CD8-positive, alpha-beta memory T cell (primary cell): Measurements from ENCODE around the gene PREX1. TPM values are rescaled to one million over a fixed set of nuclear protein-coding genes. Genes with fewer than 3 reads are reported as not detected.

Experiments
- CTCF ChIA-PET: fragments of 350-600 bp; sonication (Branson Sonifier 250); formaldehyde crosslinking; loops from one replicate; lab custom pipeline; 2021; ENCODE audit warnings: antibody characterized with exemption; lab: Charles Lee
- POLR2A ChIA-PET: fragments of 350-600 bp; sonication (Branson Sonifier 250); formaldehyde crosslinking; loops from one replicate; lab custom pipeline; 2021; ENCODE audit warnings: antibody characterized with exemption; lab: Charles Lee
- DNase-seq, 5 donors: peaks; one replicate each; pipeline versions ENCODE4 v3.0.0 to v3.0.0-alpha.2; 2020 to 2022; ENCODE audit warnings: mixed read lengths in 1 of 5
- H3K27ac ChIP-seq: one replicate; pipeline ENCODE4 v1.7.0; 2013; ENCODE audit warnings: low read depth, mild to moderate bottlenecking, low read length, moderate library complexity
- H3K27me3 ChIP-seq: 2 replicates; pipeline ENCODE4 v1.7.0; 2013; ENCODE audit warnings: low read length, mild to moderate bottlenecking; ENCODE audit not compliant: insufficient read depth, poor library complexity, severe bottlenecking
- H3K36me3 ChIP-seq: 2 replicates; pipeline ENCODE4 v1.7.0; 2013; ENCODE audit warnings: mild to moderate bottlenecking, low read length, moderate library complexity; ENCODE audit not compliant: insufficient read depth
- H3K4me1 ChIP-seq: 2 replicates; pipeline ENCODE4 v1.7.0; 2013; ENCODE audit warnings: mild to moderate bottlenecking, low read length, moderate library complexity; ENCODE audit not compliant: insufficient read depth
- H3K4me3 ChIP-seq: 2 replicates; pipeline ENCODE4 v1.7.0; 2013; ENCODE audit warnings: mild to moderate bottlenecking, low read length
- H3K9me3 ChIP-seq: 2 replicates; pipeline ENCODE4 v1.7.0; 2013; ENCODE audit warnings: mild to moderate bottlenecking, low read length
- H3K27ac Mint-ChIP-seq, 8 donors: one replicate each; pipeline ENCODE4 v1.8.0; 2020 to 2021; ENCODE audit warnings: mixed read lengths in 8 of 8, mild to moderate bottlenecking in 6 of 8, inconsistent platforms in 3 of 8, moderate library complexity in 3 of 8
- H3K27me3 Mint-ChIP-seq, 2 donors: one replicate each; pipeline ENCODE4 v1.8.0; 2020 to 2021; ENCODE audit warnings: mixed read lengths in 2 of 2, mild to moderate bottlenecking in 1 of 2, moderate library complexity in 1 of 2
- H3K36me3 Mint-ChIP-seq, 3 donors: one replicate each; pipeline ENCODE4 v1.8.0; 2020 to 2021; ENCODE audit warnings: mixed read lengths in 3 of 3, inconsistent platforms in 1 of 3, mild to moderate bottlenecking in 1 of 3
- H3K4me1 Mint-ChIP-seq, 3 donors: one replicate each; pipeline ENCODE4 v1.8.0; 2020 to 2021; ENCODE audit warnings: mixed read lengths in 3 of 3, inconsistent platforms in 1 of 3, mild to moderate bottlenecking in 1 of 3
- H3K4me3 Mint-ChIP-seq, 7 donors: one replicate each; pipeline ENCODE4 v1.8.0; 2020 to 2021; ENCODE audit warnings: mixed read lengths in 7 of 7, mild to moderate bottlenecking in 6 of 7, moderate library complexity in 4 of 7, inconsistent platforms in 2 of 7
- H3K9me3 Mint-ChIP-seq, 5 donors: one replicate each; pipeline ENCODE4 v1.8.0; 2020 to 2022; ENCODE audit warnings: mixed read lengths in 5 of 5, mild to moderate bottlenecking in 3 of 5, moderate library complexity in 2 of 5, inconsistent platforms in 1 of 5
- polyA plus RNA-seq: library from polyadenylated mRNA; unstranded; fragments of 300-500 nt; fragmentation: Illumina TruSeq; gene quantifications from one replicate; pipeline ENCODE4 v1.2.3, GENCODE V29; 2021
- total RNA-seq, 2 experiments: library from RNA; stranded (reverse); gene quantifications; one replicate each; pipeline ENCODE4 v1.2.3, GENCODE V29; 2021

The PREX1 gene
- total and polyA plus RNA-seq, 3 experiments from 2014 or later = 89.5 to 90.5 (median 90.0) TPM

DNA sequence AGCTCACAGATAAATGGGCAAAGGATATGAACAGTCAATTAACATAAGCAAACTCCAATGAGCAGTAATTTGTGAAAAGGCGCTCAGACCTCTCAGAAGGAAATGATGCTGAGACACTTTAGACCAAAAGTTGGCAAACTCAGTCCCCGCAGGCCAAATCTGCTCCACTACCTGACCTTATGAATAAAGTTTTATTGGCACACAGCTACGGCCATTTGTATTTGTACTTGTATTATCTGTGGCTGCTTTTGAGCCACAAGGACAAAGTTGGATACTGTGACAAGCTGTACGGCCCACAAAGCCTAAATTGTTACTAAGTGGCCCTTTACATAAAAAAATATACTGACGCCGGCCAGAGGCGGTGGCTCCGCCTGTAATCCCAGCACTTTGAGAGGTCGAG lies 167.0 kb downstream of the PREX1 start:
- no peak overlapping the region for H3K4me3 ChIP-seq
- Mint-ChIP-seq H3K27ac (peak overlapping the region in 1 of 8 donors; percentile 41), H3K4me3 (no peak overlapping the region), H3K27me3 (peaks cover 0 to 3% of the 10 kb centered on the region in 2 donors), H3K9me3 (peaks cover 0 to 3% (median 0%) of the 10 kb centered on the region in 5 donors), H3K36me3 (peaks cover 22 to 91% (median 28%) of the 10 kb centered on the region in 3 donors), H3K4me1 (peaks cover 13 to 30% (median 15%) of the 10 kb centered on the region in 3 donors)
- no peaks in the 10 kb centered on the region for H3K9me3 ChIP-seq
- CTCF ChIA-PET = interaction anchor here (10.3 kb wide), 1 partner anchor 248 kb away, joined by 156 read pairs; no protein-coding TSS in a partner anchor
- no peak for DNase-seq
- H3K36me3 ChIP-seq = peaks cover 21% of the 10 kb centered on the region
- H3K27ac ChIP-seq = no peak overlapping the region
- no peaks in the 10 kb centered on the region for H3K4me1 ChIP-seq
- POLR2A ChIA-PET = no interaction called here
- H3K27me3 ChIP-seq = no peaks in the 10 kb centered on the region

DNA sequence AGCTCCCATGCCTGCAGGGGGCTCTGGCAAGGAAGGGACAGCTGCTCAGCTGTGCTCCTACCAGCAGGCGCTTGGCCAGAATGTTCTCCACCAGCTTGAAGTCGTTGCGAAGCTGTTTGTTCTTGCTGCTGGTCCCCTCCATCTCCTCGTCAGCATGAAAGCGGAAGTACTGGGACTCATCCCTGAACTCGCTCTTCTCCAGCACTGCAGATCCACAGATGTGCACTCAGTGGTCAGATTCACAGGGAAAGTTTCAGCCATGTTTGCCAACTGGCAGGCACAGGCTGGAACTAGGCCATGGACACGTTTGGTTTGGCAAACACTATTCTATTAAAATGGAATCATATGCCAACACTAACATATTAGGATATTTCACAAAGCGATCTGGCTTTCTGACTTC lies 167.9 kb downstream of the PREX1 start:
- no peak overlapping the region for H3K4me3 ChIP-seq
- peaks cover 13 to 30% (median 15%) of the 10 kb centered on the region in 3 donors for H3K4me1 Mint-ChIP-seq
- no peaks in the 10 kb centered on the region for H3K27me3 ChIP-seq
- no peaks in the 10 kb centered on the region for H3K4me1 ChIP-seq
- H3K27ac Mint-ChIP-seq = peak overlapping the region in 6 of 8 donors; percentile 26 to 88 (median 43)
- POLR2A ChIA-PET = no interaction called here
- H3K27me3 Mint-ChIP-seq = peaks cover 0 to 3% of the 10 kb centered on the region in 2 donors
- H3K27ac ChIP-seq = no peak overlapping the region
- peaks cover 22 to 92% (median 32%) of the 10 kb centered on the region in 3 donors for H3K36me3 Mint-ChIP-seq
- DNase-seq = no peak
- H3K9me3 Mint-ChIP-seq = peaks cover 0 to 3% (median 0%) of the 10 kb centered on the region in 5 donors
- no peak overlapping the region for H3K4me3 Mint-ChIP-seq
- no peaks in the 10 kb centered on the region for H3K9me3 ChIP-seq
- CTCF ChIA-PET = interaction anchor here (10.3 kb wide), 1 partner anchor 249 kb away, joined by 156 read pairs; no protein-coding TSS in a partner anchor
- H3K36me3 ChIP-seq = peaks cover 26% of the 10 kb centered on the region

DNA sequence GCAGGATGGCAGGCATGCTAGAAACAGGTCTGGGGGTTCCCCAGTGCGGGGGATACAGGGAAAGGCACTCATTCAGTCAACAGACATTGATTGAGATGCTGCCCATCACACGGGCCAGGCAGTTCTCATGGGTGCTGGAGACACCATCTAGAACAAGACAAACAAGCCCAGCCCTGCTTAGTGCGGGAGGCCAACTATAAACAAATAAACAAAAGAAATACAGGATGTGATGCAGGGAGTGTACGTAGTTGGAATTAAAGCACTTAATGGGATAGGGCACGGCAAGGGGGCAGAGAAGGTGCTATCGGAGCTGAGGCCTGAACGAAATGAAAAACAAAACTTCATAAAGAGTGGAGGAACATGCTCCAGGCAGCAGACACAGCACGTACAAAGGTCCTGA lies 169.3 kb downstream of the PREX1 start:
- CTCF ChIA-PET = interaction anchor here (1.2 to 10.3 kb wide), 10 partner anchors 8 to 250 kb away, joined by 3 to 156 read pairs (median 6); no protein-coding TSS in a partner anchor
- H3K4me3 ChIP-seq = no peak overlapping the region
- H3K27me3 ChIP-seq = no peaks in the 10 kb centered on the region
- no peak overlapping the region for H3K27ac ChIP-seq
- no peak for DNase-seq
- Mint-ChIP-seq H3K27ac (peak overlapping the region; percentile 1 to 82 (median 28)), H3K4me1 (peaks cover 10 to 30% (median 13%) of the 10 kb centered on the region in 3 donors), H3K36me3 (peaks cover 22 to 96% (median 27%) of the 10 kb centered on the region in 3 donors), H3K9me3 (peaks cover 0 to 3% (median 0%) of the 10 kb centered on the region in 5 donors), H3K4me3 (no peak overlapping the region), H3K27me3 (peaks cover 0 to 3% of the 10 kb centered on the region in 2 donors)
- H3K4me1 ChIP-seq = no peaks in the 10 kb centered on the region
- POLR2A ChIA-PET = interaction anchor here (1.7 kb wide), 1 partner anchor 247 kb away, joined by 11 read pairs; no protein-coding TSS in a partner anchor
- H3K36me3 ChIP-seq = peaks cover 38% of the 10 kb centered on the region
- no peaks in the 10 kb centered on the region for H3K9me3 ChIP-seq

DNA sequence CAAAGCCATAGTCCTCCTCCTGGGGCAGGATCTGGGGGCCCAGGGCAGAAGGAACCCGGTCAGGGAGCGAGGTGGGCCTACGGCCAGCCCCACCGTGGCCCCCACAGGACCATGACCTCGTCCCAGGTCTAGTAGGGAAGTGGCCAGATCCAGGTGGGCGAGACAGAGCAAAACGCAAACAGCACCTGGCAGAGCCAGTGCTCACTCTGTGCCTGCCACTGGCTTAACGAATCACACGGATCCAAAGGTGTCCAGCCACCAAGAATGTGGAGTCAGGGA lies 169.7 kb downstream of the PREX1 start:
- no peak overlapping the region for H3K4me3 Mint-ChIP-seq
- CTCF ChIA-PET = interaction anchor here (0.9 to 10.3 kb wide), 37 partner anchors 9 to 629 kb away, joined by 3 to 156 read pairs (median 4); no protein-coding TSS in a partner anchor

DNA sequence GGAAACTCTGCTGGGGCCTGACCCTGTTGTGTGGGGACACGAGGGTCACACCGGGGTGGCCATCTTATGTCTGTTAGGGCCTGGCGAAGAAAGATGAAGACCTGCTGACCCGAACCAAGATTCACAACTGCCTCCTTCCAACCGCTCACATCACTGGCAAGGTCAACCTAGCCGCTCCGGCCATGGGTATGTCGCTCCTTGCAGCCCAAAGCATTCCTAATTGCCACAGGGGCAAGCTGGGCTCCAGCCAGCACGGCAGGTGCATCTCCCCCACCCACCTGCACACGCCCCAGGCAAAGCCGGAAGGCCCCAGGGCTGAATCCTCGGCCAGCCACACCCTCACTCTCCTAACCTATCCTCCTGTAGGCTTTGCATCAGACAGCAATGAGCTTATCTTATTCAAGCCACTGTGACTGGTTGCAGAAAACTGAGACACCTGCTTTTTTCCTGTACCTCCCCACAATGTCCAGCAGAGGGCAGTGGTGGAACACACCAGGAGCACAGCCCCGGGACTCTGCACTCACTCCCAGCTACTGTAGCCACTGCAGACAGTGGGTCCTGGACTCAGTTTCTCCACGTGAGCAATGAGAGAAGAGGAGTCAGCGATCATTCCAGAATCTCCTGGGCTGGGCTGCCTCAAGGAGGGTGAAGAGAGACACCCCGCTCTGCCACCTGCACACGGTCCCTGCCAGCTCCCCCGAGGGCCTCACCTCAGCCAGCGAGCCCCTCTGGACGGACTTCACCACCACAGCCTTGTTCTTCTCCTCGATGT lies 170.2 kb downstream of the PREX1 start:
- peaks cover 0 to 3% of the 10 kb centered on the region in 2 donors for H3K27me3 Mint-ChIP-seq
- no peaks in the 10 kb centered on the region for H3K27me3 ChIP-seq
- peaks cover 0 to 3% (median 0%) of the 10 kb centered on the region in 5 donors for H3K9me3 Mint-ChIP-seq
- no peaks in the 10 kb centered on the region for H3K4me1 ChIP-seq
- peaks cover 46% of the 10 kb centered on the region for H3K36me3 ChIP-seq
- CTCF ChIA-PET = interaction anchor here (0.6 to 10.3 kb wide), 51 partner anchors 8 to 630 kb away, joined by 3 to 156 read pairs (median 4); no protein-coding TSS in a partner anchor
- H3K4me3 Mint-ChIP-seq = no peak overlapping the region
- POLR2A ChIA-PET = interaction anchor here (1.7 kb wide), 1 partner anchor 248 kb away, joined by 11 read pairs; no protein-coding TSS in a partner anchor
- DNase-seq = peak; percentile 44 to 74 (median 64)
- H3K4me3 ChIP-seq = no peak overlapping the region
- no peak overlapping the region for H3K27ac ChIP-seq
- peak overlapping the region in 7 of 8 donors; percentile 20 to 89 (median 73) for H3K27ac Mint-ChIP-seq
- H3K9me3 ChIP-seq = no peaks in the 10 kb centered on the region
- peaks cover 9 to 30% (median 13%) of the 10 kb centered on the region in 3 donors for H3K4me1 Mint-ChIP-seq
- H3K36me3 Mint-ChIP-seq = peaks cover 22 to 96% (median 26%) of the 10 kb centered on the region in 3 donors

More for the DNA sequence above, 169.7 kb downstream of the PREX1 start:
- H3K9me3 Mint-ChIP-seq = peaks cover 0 to 3% (median 0%) of the 10 kb centered on the region in 5 donors
- H3K36me3 Mint-ChIP-seq = peaks cover 22 to 96% (median 26%) of the 10 kb centered on the region in 3 donors
- Histone ChIP-seq H3K4me1 (no peaks in the 10 kb centered on the region), H3K27me3 (no peaks in the 10 kb centered on the region), H3K4me3 (no peak overlapping the region), H3K9me3 (no peaks in the 10 kb centered on the region), H3K27ac (no peak overlapping the region), H3K36me3 (peaks cover 41% of the 10 kb centered on the region)
- peaks cover 9 to 30% (median 13%) of the 10 kb centered on the region in 3 donors for H3K4me1 Mint-ChIP-seq
- H3K27me3 Mint-ChIP-seq = peaks cover 0 to 3% of the 10 kb centered on the region in 2 donors
- POLR2A ChIA-PET = interaction anchor here (1.7 kb wide), 1 partner anchor 247 kb away, joined by 11 read pairs; no protein-coding TSS in a partner anchor
- no peak for DNase-seq
- H3K27ac Mint-ChIP-seq = peak overlapping the region in 4 of 8 donors; percentile 11 to 82 (median 40)

DNA sequence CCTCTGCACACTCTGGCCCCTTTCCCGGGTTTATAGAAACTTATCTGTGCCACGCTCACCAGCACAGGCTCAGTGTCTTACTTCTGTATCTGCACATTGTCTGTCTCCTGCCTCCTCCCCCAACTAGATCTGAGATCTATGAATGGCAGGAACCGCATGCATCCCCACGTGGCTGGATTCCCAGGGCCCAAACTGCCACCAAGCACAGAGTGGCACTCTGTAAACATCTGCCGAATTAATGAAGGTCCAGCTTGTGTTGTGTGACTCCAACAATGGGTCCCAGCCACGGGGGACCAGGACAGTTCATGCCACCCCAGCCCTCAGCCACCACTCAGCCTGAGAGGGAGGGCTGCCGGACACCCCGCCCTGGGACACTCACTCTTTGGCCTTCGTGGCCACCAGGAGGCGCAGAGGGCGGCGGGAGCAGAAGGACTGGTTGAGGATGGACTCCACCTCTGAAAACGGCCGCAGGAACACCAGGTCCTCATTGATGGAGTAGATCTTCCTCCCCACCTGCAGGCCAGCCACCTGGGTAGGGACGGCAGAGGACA lies 171.1 kb downstream of the PREX1 start:
- no peaks in the 10 kb centered on the region for H3K27me3 ChIP-seq
- Mint-ChIP-seq H3K27me3 (peaks cover 0 to 3% of the 10 kb centered on the region in 2 donors), H3K4me1 (peaks cover 9 to 30% (median 13%) of the 10 kb centered on the region in 3 donors), H3K27ac (peak overlapping the region in 2 of 8 donors; percentile 27 to 40), H3K4me3 (no peak overlapping the region), H3K36me3 (peaks cover 22 to 96% (median 25%) of the 10 kb centered on the region in 3 donors), H3K9me3 (peaks cover 0 to 3% (median 0%) of the 10 kb centered on the region in 5 donors)
- no peaks in the 10 kb centered on the region for H3K9me3 ChIP-seq
- ChIA-PET POLR2A (interaction anchor here (1.7 kb wide), 1 partner anchor 249 kb away, joined by 11 read pairs; no protein-coding TSS in a partner anchor), CTCF (interaction anchor here (1.0 to 10.3 kb wide), 26 partner anchors 10 to 252 kb away, joined by 3 to 156 read pairs (median 5); no protein-coding TSS in a partner anchor)
- no peaks in the 10 kb centered on the region for H3K4me1 ChIP-seq
- H3K27ac ChIP-seq = no peak overlapping the region
- DNase-seq = no peak
- peaks cover 51% of the 10 kb centered on the region for H3K36me3 ChIP-seq
- no peak overlapping the region for H3K4me3 ChIP-seq

DNA sequence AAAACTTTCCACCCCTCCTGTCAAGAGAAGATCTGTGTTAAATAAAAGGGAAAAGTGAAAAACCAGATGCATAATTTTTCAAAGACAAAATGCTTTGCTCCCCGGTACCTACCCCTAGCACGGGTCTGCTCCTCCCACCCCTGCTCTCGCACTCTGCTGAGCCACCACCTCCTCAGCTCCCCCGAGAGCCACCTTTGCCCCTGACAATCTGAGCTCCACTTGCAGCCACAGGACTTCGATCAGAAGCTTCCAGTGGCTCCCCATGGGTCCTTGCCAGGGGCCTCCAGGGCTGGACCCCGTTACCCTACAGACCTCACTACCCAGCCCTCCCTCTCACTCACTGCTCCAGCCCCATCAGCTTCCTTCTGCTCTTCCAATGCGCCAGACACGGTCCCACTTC lies 171.7 kb downstream of the PREX1 start:
- peak overlapping the region in 5 of 8 donors; percentile 27 to 72 (median 40) for H3K27ac Mint-ChIP-seq
- peaks cover 56% of the 10 kb centered on the region for H3K36me3 ChIP-seq
- H3K27me3 ChIP-seq = no peaks in the 10 kb centered on the region
- ChIA-PET POLR2A (interaction anchor here (0.5 kb wide), 1 partner anchor 1242 kb away, joined by 3 read pairs; no protein-coding TSS in a partner anchor), CTCF (interaction anchor here (1.1 to 10.3 kb wide), 3 partner anchors 104 to 252 kb away, joined by 4 to 156 read pairs (median 7); no protein-coding TSS in a partner anchor)
- no peak for DNase-seq
- no peaks in the 10 kb centered on the region for H3K4me1 ChIP-seq
- no peak overlapping the region for H3K27ac ChIP-seq
- no peak overlapping the region for H3K4me3 ChIP-seq
- no peaks in the 10 kb centered on the region for H3K9me3 ChIP-seq
- H3K27me3 Mint-ChIP-seq = peaks cover 0 to 3% of the 10 kb centered on the region in 2 donors
- H3K36me3 Mint-ChIP-seq = peaks cover 22 to 98% (median 27%) of the 10 kb centered on the region in 3 donors
- H3K9me3 Mint-ChIP-seq = peaks cover 0 to 3% (median 0%) of the 10 kb centered on the region in 5 donors
- peak overlapping the region in 1 of 7 donors; percentile 12 for H3K4me3 Mint-ChIP-seq
- H3K4me1 Mint-ChIP-seq = peaks cover 9 to 30% (median 13%) of the 10 kb centered on the region in 3 donors
